ENCODE measurements around the gene TMEM44. TPM values are rescaled to one million over a fixed set of nuclear protein-coding genes. Genes with fewer than 3 reads are reported as not detected.

Gene TMEM44
- total RNA-seq, 1 donor from 2014 or later: 14.1 TPM

DNA sequence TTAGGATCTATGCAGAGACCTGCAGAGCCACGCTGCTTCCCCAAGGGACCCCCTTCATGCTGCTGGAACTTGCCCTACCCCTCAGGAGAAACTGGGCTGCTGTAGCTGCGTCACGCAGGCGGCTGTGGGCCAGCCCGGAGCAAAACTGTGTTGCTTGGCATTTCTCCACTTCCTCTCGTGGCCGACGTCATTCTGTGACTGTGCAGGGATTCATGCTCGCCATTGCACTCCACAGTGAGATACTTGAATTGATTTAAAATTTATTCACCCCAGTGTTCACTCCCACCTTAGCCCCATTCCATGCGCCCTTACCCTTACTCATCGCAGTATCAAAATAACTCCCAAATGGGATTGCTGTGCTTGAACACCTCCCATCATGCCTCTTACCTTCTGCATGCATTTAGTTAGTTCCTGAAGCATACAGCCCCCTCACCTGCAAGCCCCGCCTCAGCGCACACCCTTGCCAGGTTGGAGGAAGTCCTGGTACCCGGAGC, 45.7 kb downstream of the TMEM44 start:
- H3K4me3 ChIP-seq (ENCODE audit: low read length in 3 of 3): no peak overlapping the region
- H3K4me1 ChIP-seq (ENCODE audit: control insufficient read depth in 3 of 3, insufficient read depth in 3 of 3, low read length in 3 of 3): peaks cover 0 to 11% (median 8%) of the 10 kb centered on the region in 3 donors
- no peaks in the 10 kb centered on the region for H3K27me3 ChIP-seq (ENCODE audit: control insufficient read depth in 3 of 3, insufficient read depth in 3 of 3, low read length in 3 of 3)
- H3K9me3 ChIP-seq (ENCODE audit: control insufficient read depth in 3 of 3, low read length in 3 of 3): no peaks in the 10 kb centered on the region
- peaks cover 0 to 3% (median 0%) of the 10 kb centered on the region in 3 donors for H3K36me3 ChIP-seq (ENCODE audit: control insufficient read depth in 3 of 3, insufficient read depth in 3 of 3, low read length in 3 of 3)
- H3K27ac ChIP-seq (ENCODE audit: low read depth, low read length): no peak overlapping the region
- no peak overlapping the region for H3K9ac ChIP-seq (ENCODE audit: low read depth in 1 of 3, low read length in 3 of 3)

DNA sequence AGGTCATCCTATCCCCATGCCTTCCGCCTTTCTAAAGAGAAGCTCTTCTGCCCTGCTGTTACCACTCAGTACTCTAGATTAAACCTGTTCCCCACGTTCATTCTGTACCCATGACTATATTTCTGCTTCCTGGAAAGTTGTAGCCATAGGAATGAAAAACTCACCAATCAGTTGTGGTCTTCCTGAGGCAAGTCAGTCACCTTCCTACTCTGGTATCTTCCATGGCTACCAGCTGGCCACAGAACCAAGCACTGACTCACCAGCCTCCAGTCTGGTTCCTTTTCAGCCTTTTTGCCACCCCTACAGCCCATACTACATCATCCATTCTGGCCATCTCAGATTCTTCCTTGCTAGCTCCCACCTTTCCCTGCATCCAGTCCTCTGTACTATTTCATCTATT, 46.4 kb downstream of the TMEM44 start:
- Histone ChIP-seq H3K4me3 (ENCODE audit: low read length in 3 of 3) (no peak overlapping the region), H3K27me3 (ENCODE audit: control insufficient read depth in 3 of 3, insufficient read depth in 3 of 3, low read length in 3 of 3) (no peaks in the 10 kb centered on the region), H3K4me1 (ENCODE audit: control insufficient read depth in 3 of 3, insufficient read depth in 3 of 3, low read length in 3 of 3) (peaks cover 0 to 11% (median 8%) of the 10 kb centered on the region in 3 donors), H3K36me3 (ENCODE audit: control insufficient read depth in 3 of 3, insufficient read depth in 3 of 3, low read length in 3 of 3) (peaks cover 0 to 3% (median 0%) of the 10 kb centered on the region in 3 donors), H3K27ac (ENCODE audit: low read depth, low read length) (no peak overlapping the region), H3K9me3 (ENCODE audit: control insufficient read depth in 3 of 3, low read length in 3 of 3) (no peaks in the 10 kb centered on the region), H3K9ac (ENCODE audit: low read depth in 1 of 3, low read length in 3 of 3) (no peak overlapping the region)

DNA sequence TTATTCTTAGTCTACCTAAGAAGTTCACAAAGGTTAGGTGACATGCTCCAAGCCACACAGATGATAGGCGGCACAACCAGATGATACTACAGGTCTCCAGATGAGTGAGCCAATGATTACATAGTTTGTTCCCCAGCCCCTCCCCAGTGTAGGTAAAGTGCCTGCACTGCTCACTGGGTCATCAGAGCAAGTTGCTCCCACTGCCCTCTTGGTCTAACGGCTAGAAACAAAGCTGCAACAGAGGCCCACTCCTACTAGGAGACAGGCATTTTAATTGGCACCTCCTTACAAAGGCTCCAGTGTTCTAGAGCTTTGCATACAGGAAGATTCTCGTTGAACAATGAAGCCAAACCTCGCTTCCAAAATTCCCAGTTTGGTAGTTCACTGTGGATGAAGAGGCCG, 47.3 kb downstream of the TMEM44 start:
- no peaks in the 10 kb centered on the region for H3K27me3 ChIP-seq (ENCODE audit: control insufficient read depth in 3 of 3, insufficient read depth in 3 of 3, low read length in 3 of 3)
- H3K4me3 ChIP-seq (ENCODE audit: low read length in 3 of 3): no peak overlapping the region
- no peak overlapping the region for H3K27ac ChIP-seq (ENCODE audit: low read depth, low read length)
- peaks cover 0 to 11% (median 8%) of the 10 kb centered on the region in 3 donors for H3K4me1 ChIP-seq (ENCODE audit: control insufficient read depth in 3 of 3, insufficient read depth in 3 of 3, low read length in 3 of 3)
- peaks cover 0 to 3% (median 0%) of the 10 kb centered on the region in 3 donors for H3K36me3 ChIP-seq (ENCODE audit: control insufficient read depth in 3 of 3, insufficient read depth in 3 of 3, low read length in 3 of 3)
- no peaks in the 10 kb centered on the region for H3K9me3 ChIP-seq (ENCODE audit: control insufficient read depth in 3 of 3, low read length in 3 of 3)
- no peak overlapping the region for H3K9ac ChIP-seq (ENCODE audit: low read depth in 1 of 3, low read length in 3 of 3)

GRCh38 chr3:194584866-194585265, 48.4 kb downstream of the TMEM44 start:
- peak overlapping the region in 2 of 3 donors; percentile 84 to 94 for H3K4me3 ChIP-seq (ENCODE audit: low read length in 3 of 3)
- H3K27me3 ChIP-seq (ENCODE audit: control insufficient read depth in 3 of 3, insufficient read depth in 3 of 3, low read length in 3 of 3): no peaks in the 10 kb centered on the region
- peak overlapping the region; percentile 88 for H3K27ac ChIP-seq (ENCODE audit: low read depth, low read length)
- H3K9ac ChIP-seq (ENCODE audit: low read depth in 1 of 3, low read length in 3 of 3): no peak overlapping the region
- H3K4me1 ChIP-seq (ENCODE audit: control insufficient read depth in 3 of 3, insufficient read depth in 3 of 3, low read length in 3 of 3): peaks cover 0 to 11% (median 8%) of the 10 kb centered on the region in 3 donors
- H3K36me3 ChIP-seq (ENCODE audit: control insufficient read depth in 3 of 3, insufficient read depth in 3 of 3, low read length in 3 of 3): peaks cover 0 to 3% (median 0%) of the 10 kb centered on the region in 3 donors
- H3K9me3 ChIP-seq (ENCODE audit: control insufficient read depth in 3 of 3, low read length in 3 of 3): no peaks in the 10 kb centered on the region

GRCh38 chr3:194584320-194584776, 48.9 kb downstream of the TMEM44 start:
- H3K9ac ChIP-seq (ENCODE audit: low read depth in 1 of 3, low read length in 3 of 3): peak overlapping the region; percentile 88 to 97 (median 96)
- peaks cover 0 to 11% (median 8%) of the 10 kb centered on the region in 3 donors for H3K4me1 ChIP-seq (ENCODE audit: control insufficient read depth in 3 of 3, insufficient read depth in 3 of 3, low read length in 3 of 3)
- no peaks in the 10 kb centered on the region for H3K27me3 ChIP-seq (ENCODE audit: control insufficient read depth in 3 of 3, insufficient read depth in 3 of 3, low read length in 3 of 3)
- H3K36me3 ChIP-seq (ENCODE audit: control insufficient read depth in 3 of 3, insufficient read depth in 3 of 3, low read length in 3 of 3): peaks cover 0 to 2% (median 0%) of the 10 kb centered on the region in 3 donors
- H3K27ac ChIP-seq (ENCODE audit: low read depth, low read length): peak overlapping the region; percentile 88
- H3K9me3 ChIP-seq (ENCODE audit: control insufficient read depth in 3 of 3, low read length in 3 of 3): no peaks in the 10 kb centered on the region
- peak overlapping the region; percentile 84 to 100 (median 94) for H3K4me3 ChIP-seq (ENCODE audit: low read length in 3 of 3)

DNA sequence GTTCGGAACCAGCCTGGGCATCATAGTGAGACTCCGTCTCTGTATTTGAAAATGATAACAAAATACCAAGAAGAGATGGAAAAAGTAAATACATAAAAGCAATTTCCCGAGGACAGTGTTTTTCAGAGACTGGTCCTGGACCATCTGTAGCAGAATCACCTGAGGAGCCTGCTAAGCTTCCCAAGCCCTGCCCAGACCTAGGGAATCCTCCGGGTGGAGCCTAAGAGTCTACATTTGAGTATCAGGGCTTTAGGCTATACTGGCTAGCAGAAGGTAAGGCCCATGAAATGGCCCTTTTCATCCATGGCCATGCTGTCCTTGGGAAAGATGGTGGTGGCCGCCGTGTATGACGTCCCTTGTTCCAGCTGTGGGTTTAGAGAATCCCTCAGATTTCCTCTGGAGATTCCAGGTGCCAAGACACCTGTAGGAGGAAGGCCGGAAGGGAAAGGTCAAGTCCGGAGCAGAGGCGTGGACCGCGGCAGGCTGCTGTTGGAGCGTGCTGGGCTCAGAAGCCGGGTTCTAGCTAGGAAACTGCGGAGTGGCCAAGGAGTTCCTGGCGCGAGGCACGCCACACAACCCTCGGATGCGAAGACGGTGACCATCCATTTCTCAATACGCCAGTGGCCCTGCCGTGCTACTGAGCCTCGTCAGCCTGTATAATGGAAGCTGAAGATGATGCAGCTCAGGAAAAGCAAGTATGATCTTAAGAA, 50.9 kb downstream of the TMEM44 start:
- Histone ChIP-seq H3K27me3 (ENCODE audit: control insufficient read depth in 3 of 3, insufficient read depth in 3 of 3, low read length in 3 of 3) (no peaks in the 10 kb centered on the region), H3K27ac (ENCODE audit: low read depth, low read length) (no peak overlapping the region), H3K9ac (ENCODE audit: low read depth in 1 of 3, low read length in 3 of 3) (no peak overlapping the region), H3K4me3 (ENCODE audit: low read length in 3 of 3) (no peak overlapping the region), H3K4me1 (ENCODE audit: control insufficient read depth in 3 of 3, insufficient read depth in 3 of 3, low read length in 3 of 3) (peaks cover 0 to 16% (median 8%) of the 10 kb centered on the region in 3 donors), H3K36me3 (ENCODE audit: control insufficient read depth in 3 of 3, insufficient read depth in 3 of 3, low read length in 3 of 3) (no peaks in the 10 kb centered on the region), H3K9me3 (ENCODE audit: control insufficient read depth in 3 of 3, low read length in 3 of 3) (no peaks in the 10 kb centered on the region)

DNA sequence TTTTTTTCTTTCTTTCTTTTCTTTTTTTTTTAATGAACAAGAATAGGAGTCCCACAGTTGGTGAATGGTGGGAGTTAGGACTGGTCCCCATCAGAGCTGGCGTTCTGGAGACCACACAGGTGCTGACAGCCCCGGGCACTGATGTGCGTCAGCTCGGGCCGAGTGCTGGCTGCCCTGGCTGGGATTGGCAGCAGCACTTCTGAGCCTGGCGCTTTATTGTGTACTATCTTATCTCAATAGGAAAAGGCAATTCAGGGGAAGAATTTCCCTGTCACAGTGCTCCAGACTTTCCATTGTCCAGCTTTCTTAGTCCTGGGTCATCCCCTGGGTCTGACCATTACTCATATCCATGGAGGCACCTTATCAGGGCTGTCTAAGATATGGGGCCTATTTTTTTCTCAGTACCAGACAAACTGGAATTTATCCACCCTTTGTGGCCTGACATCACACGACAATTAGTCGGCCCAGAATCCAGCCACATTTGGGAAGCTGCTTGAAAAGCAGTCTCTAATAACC, 54.1 kb downstream of the TMEM44 start:
- no peaks in the 10 kb centered on the region for H3K36me3 ChIP-seq (ENCODE audit: control insufficient read depth in 3 of 3, insufficient read depth in 3 of 3, low read length in 3 of 3)
- peaks cover 0 to 5% (median 0%) of the 10 kb centered on the region in 3 donors for H3K4me1 ChIP-seq (ENCODE audit: control insufficient read depth in 3 of 3, insufficient read depth in 3 of 3, low read length in 3 of 3)
- H3K4me3 ChIP-seq (ENCODE audit: low read length in 3 of 3): no peak overlapping the region
- H3K27ac ChIP-seq (ENCODE audit: low read depth, low read length): no peak overlapping the region
- no peaks in the 10 kb centered on the region for H3K9me3 ChIP-seq (ENCODE audit: control insufficient read depth in 3 of 3, low read length in 3 of 3)
- H3K27me3 ChIP-seq (ENCODE audit: control insufficient read depth in 3 of 3, insufficient read depth in 3 of 3, low read length in 3 of 3): peaks cover 0 to 1% (median 0%) of the 10 kb centered on the region in 3 donors
- no peak overlapping the region for H3K9ac ChIP-seq (ENCODE audit: low read depth in 1 of 3, low read length in 3 of 3)

DNA sequence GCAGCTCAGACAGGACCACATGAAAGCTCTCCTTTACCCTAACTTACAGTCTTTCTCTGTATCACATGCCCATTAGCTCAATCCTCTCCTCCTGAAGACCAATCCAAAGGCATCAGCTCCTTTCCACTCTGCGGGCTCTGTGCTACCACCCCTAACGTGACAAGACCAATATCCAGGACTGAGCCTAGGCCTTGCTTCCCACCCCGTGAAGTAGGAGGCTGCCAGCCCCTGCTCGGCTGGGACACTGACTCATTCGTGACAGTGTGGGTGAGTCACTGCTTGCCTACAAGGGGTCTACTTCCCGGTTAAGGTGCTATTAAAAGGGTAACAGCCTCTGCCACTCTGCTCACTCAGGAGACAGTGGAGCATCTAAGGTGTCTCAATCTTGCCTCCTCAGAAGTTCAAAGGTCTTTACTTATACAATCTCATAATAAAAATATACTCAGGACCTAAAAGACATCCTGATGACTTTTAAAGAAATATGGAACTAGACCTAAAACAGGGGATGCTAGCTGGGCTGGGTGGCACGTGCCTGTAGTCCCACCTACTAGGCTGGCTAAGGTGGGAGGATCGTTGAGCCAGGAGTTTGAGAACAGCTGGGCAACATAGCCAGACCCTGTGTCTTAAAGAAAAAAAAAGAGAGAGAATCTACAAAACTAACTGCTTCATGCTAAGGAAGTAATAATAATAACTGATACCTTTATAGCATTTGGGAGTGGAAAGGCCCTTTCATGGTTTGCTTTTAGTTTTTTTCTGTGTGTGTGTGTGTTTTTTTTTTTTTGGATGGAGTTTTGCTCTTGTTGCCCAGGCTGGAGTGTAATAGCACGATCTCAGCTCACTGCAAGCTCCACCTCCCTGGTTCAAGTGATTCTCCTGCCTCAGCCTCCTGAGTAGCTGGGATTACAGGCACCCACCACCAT, 55.0 kb downstream of the TMEM44 start:
- no peaks in the 10 kb centered on the region for H3K9me3 ChIP-seq (ENCODE audit: control insufficient read depth in 3 of 3, low read length in 3 of 3)
- H3K4me1 ChIP-seq (ENCODE audit: control insufficient read depth in 3 of 3, insufficient read depth in 3 of 3, low read length in 3 of 3): peaks cover 0 to 12% (median 4%) of the 10 kb centered on the region in 3 donors
- H3K9ac ChIP-seq (ENCODE audit: low read depth in 1 of 3, low read length in 3 of 3): no peak overlapping the region
- H3K27ac ChIP-seq (ENCODE audit: low read depth, low read length): no peak overlapping the region
- peaks cover 4 to 8% (median 6%) of the 10 kb centered on the region in 3 donors for H3K27me3 ChIP-seq (ENCODE audit: control insufficient read depth in 3 of 3, insufficient read depth in 3 of 3, low read length in 3 of 3)
- no peaks in the 10 kb centered on the region for H3K36me3 ChIP-seq (ENCODE audit: control insufficient read depth in 3 of 3, insufficient read depth in 3 of 3, low read length in 3 of 3)
- H3K4me3 ChIP-seq (ENCODE audit: low read length in 3 of 3): no peak overlapping the region

GRCh38 chr3:194575484-194576210, 57.6 kb downstream of the TMEM44 start:
- peaks cover 9 to 32% (median 23%) of the 10 kb centered on the region in 3 donors for H3K4me1 ChIP-seq (ENCODE audit: control insufficient read depth in 3 of 3, insufficient read depth in 3 of 3, low read length in 3 of 3)

More at GRCh38 chr3:194575484-194576210, 57.6 kb downstream of the TMEM44 start:
- Histone ChIP-seq H3K36me3 (ENCODE audit: control insufficient read depth in 3 of 3, insufficient read depth in 3 of 3, low read length in 3 of 3) (no peaks in the 10 kb centered on the region), H3K4me3 (ENCODE audit: low read length in 3 of 3) (no peak overlapping the region), H3K9me3 (ENCODE audit: control insufficient read depth in 3 of 3, low read length in 3 of 3) (no peaks in the 10 kb centered on the region), H3K9ac (ENCODE audit: low read depth in 1 of 3, low read length in 3 of 3) (no peak overlapping the region), H3K27ac (ENCODE audit: low read depth, low read length) (peak overlapping the region; percentile 40), H3K27me3 (ENCODE audit: control insufficient read depth in 3 of 3, insufficient read depth in 3 of 3, low read length in 3 of 3) (peaks cover 9 to 20% (median 10%) of the 10 kb centered on the region in 3 donors)
